Measurements from ENCODE around the gene SCG2. TPM values are rescaled to one million over a fixed set of nuclear protein-coding genes. Genes with fewer than 3 reads are reported as not detected.

Gene SCG2
- polyA plus RNA-seq, 4 donors = 0.47 to 2.6 (median 0.96) TPM

GRCh38 chr2:223585666-223586065 is 16.5 kb downstream of the SCG2 start:
- DNase-seq (ENCODE audit: low read depth in 4 of 4, low spot score in 3 of 4) = no peak

- no peak for DNase-seq (ENCODE audit: low read depth in 4 of 4, low spot score in 3 of 4)
Observed at GRCh38 chr2:223582001-223582400, 20.2 kb downstream of the SCG2 start.

DNA sequence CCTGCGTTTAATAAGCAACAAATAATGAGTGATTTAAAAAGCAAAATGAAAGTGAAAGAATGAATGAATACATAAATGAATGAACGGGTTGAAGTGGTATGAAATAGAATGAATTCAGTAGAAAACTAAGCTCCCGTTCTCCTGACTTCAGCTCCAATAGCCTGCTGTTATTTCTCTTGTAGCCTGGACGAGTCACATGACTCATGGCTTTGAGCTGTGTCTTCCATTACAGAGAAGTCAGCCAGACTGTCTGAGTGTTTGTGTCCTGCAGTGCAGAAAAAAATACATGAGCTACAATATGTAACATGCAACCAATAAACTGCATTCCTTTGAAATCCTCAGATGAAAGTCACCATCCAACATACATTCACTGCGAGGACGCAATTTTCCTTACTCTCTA is 21.2 kb downstream of the SCG2 start:
- peak in 3 of 4 donors; percentile 8 to 20 (median 9) for DNase-seq (ENCODE audit: low read depth in 4 of 4, low spot score in 3 of 4)

- DNase-seq (ENCODE audit: low read depth in 4 of 4, low spot score in 3 of 4) = no peak
Observed at GRCh38 chr2:223578846-223579245, 23.3 kb downstream of the SCG2 start.

DNA sequence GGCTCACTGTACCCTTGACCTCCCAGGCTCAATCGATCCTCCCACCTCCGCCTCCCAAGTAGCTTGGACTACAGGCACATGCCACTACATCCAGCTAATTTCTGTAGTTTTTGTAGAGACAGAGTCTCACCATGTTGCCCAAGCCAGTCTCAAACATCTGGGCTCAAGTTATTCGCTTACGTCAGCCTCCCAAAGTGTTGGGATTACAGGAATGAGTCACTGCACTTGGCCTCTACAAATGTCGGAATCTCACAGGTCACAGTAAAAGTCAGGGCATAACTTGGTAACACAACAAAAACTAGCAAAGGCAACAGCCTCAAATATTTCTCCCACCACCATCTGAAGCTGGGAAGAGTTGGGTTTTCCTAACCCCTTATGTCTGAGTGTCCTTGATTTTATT is 25.3 kb downstream of the SCG2 start:
- no peak for DNase-seq (ENCODE audit: low read depth in 4 of 4, low spot score in 3 of 4)

DNA sequence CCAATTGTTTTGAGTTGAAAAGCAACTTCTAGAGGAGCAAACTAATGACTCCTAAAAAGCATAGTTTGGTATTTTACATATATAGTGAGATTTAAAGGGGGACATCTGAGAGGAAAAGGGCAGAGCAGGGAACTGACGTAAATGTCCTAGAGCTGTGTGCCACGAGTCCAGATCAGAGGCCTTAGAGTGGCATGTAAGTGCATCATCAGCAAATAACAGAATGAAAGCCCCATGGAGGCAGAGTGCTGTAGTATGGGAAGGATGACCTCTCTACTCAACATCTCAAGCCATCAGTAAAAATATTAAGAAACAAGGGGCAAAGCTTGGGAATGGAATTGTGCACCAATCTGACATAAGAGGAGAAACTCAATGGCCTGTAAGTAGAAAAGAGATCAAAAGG is 31.4 kb downstream of the SCG2 start:
- DNase-seq (ENCODE audit: low read depth in 4 of 4, low spot score in 3 of 4) = no peak

- no peak for DNase-seq (ENCODE audit: low read depth in 4 of 4, low spot score in 3 of 4)
Observed at GRCh38 chr2:223566396-223566795, 35.8 kb downstream of the SCG2 start.

GRCh38 chr2:223563462-223563861 is 38.7 kb downstream of the SCG2 start:
- no peak for DNase-seq (ENCODE audit: low read depth in 4 of 4, low spot score in 3 of 4)

DNA sequence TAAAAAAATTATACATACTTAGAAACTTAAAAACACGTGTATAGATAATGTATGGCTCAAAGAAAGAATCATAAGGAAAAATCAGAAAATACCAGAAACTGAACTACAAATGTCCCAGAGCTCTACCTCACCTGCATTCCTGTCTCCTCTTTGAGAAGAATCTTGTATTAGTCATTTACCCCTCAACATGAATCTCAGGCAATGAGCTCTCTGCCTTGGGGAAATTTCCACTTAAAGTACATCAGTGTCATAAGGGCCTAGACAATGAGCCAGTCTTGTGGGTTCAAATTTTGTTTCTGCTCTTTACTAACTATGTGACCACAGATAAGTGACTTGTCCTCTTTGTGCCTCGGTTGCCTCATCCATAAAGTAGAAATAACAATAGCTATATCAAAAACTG is 40.1 kb downstream of the SCG2 start:
- no peak for DNase-seq (ENCODE audit: low read depth in 4 of 4, low spot score in 3 of 4)

DNA sequence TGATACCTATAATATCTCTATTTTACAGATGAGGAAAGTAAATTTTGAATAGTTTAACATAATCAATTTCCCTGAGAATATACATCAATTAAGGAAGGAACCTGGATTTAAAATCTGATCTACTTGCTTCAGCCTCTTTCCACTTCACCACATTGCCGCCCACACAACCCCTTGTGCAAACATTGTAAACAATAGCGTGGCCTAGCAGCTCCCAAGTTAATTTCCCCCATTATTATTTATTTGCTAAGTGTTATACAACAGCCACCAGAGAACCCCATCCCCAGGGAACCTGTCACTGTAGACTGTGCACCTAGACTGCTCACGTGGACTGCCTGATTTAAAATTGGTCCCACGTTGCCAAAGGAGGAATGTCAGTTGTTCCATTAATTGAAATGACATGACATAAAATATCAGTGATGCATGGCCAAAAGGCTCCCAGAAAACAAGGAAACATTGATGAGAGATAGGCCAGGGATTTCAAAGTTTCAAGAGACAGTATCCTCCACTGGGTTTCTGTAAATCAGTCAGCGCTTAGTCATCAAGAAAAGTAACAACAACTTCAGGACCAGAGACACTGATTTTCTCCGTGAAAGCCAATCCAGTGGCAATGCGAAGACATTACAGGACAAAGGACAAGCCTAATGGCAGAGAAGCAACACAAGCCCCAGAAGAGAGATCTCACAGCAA is 41.3 kb downstream of the SCG2 start:
- DNase-seq (ENCODE audit: low read depth in 4 of 4, low spot score in 3 of 4) = no peak

DNA sequence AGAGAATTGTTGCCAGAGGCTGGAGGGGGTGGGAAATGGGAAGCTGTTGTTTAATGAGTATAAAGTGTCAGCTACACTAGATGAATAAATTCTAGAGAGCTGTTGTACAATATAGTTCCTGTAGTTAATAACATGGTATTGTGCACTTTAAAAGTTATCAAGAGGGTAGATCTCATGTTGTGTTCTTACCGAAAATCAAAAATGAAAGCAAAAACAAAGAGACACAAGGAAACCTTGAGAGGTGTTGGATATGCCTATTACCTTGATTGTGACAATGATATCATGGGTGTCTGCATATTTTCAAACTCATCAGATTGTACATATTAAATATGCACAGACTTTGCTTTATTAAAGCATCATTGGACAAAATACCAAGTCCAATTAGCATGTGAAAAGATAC is 43.2 kb downstream of the SCG2 start:
- DNase-seq (ENCODE audit: low read depth in 4 of 4, low spot score in 3 of 4) = no peak

DNA sequence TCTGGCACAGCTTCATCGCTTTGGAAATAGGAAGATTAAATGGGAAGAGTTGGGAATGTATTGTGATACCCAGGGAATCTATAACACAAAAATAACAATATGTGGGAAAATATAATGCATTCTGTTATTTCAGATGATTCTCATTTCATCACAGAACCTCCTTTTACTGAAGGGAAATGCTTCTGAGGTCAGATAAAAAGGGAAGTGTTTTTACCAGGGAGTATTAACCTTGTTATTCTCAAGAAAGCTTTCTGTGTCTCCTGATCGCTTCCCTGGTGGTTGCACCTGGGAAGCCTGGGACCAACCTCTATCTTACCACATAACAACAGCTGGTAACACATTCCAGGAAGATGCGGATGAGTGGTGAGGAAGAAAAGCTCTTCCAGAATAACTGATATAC is 47.2 kb downstream of the SCG2 start:
- no peak for DNase-seq (ENCODE audit: low read depth in 4 of 4, low spot score in 3 of 4)

DNA sequence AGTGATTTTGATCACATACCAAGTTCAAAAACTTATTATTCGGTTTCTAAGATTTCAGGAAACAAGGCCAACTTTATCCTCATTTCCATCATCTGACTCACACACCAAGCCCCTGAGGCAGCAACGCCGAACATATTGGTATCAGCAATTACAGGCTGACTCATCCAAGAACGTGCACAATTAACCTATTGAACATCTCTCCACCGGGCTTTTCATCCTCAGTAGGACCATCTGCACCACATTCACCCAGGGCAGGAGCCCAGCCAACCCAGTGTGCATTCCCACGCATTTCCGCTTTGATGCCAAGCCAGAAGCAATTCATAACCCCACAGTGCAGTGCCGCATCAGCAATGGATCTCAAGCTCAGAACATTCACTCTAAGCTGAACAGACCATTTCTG is 52.9 kb downstream of the SCG2 start:
- DNase-seq (ENCODE audit: low read depth in 4 of 4, low spot score in 3 of 4) = no peak

GRCh38 chr2:223548194-223548593 is 54.0 kb downstream of the SCG2 start:
- DNase-seq (ENCODE audit: low read depth in 4 of 4, low spot score in 3 of 4) = no peak

Other genes starting within 250 kb of the SCG2 start
- 10 to 100 TPM in 3 of 4 donors, 1 to 10 TPM in 1; 1.3 to 17.8 (median 15.7) TPM for gene AP1S3, start 235.2 kb upstream of the SCG2 start, polyA plus RNA-seq (ENCODE audit: insufficient read length in 4 of 4)

Data from left renal pelvis (tissue), 4 donors.